ENCODE results near the gene USB1.

GRCh38 chr16:57997528-57998265 lies 3.5 kb upstream of the USB1 start:
- TF ChIP-seq, protein P1, sequence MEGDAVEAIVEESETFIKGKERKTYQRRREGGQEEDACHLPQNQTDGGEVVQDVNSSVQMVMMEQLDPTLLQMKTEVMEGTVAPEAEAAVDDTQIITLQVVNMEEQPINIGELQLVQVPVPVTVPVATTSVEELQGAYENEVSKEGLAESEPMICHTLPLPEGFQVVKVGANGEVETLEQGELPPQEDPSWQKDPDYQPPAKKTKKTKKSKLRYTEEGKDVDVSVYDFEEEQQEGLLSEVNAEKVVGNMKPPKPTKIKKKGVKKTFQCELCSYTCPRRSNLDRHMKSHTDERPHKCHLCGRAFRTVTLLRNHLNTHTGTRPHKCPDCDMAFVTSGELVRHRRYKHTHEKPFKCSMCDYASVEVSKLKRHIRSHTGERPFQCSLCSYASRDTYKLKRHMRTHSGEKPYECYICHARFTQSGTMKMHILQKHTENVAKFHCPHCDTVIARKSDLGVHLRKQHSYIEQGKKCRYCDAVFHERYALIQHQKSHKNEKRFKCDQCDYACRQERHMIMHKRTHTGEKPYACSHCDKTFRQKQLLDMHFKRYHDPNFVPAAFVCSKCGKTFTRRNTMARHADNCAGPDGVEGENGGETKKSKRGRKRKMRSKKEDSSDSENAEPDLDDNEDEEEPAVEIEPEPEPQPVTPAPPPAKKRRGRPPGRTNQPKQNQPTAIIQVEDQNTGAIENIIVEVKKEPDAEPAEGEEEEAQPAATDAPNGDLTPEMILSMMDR (IDR thresholded peaks at IDR 0.05; ENCODE audit: poor library complexity): no peak
- TF ChIP-seq EZH2 (IDR thresholded peaks at IDR 0.05; ENCODE audit: borderline replicate concordance) (no peak), EZH2phosphoT487 (IDR thresholded peaks at IDR 0.05; ENCODE audit: low read depth, severe bottlenecking, unreplicated experiment) (no peak)
